ENCODE results near the gene CXCL17.

GRCh38 chr19:42472402-42473147, 29.8 kb upstream of the CXCL17 start:
- TF ChIP-seq, protein P1, sequence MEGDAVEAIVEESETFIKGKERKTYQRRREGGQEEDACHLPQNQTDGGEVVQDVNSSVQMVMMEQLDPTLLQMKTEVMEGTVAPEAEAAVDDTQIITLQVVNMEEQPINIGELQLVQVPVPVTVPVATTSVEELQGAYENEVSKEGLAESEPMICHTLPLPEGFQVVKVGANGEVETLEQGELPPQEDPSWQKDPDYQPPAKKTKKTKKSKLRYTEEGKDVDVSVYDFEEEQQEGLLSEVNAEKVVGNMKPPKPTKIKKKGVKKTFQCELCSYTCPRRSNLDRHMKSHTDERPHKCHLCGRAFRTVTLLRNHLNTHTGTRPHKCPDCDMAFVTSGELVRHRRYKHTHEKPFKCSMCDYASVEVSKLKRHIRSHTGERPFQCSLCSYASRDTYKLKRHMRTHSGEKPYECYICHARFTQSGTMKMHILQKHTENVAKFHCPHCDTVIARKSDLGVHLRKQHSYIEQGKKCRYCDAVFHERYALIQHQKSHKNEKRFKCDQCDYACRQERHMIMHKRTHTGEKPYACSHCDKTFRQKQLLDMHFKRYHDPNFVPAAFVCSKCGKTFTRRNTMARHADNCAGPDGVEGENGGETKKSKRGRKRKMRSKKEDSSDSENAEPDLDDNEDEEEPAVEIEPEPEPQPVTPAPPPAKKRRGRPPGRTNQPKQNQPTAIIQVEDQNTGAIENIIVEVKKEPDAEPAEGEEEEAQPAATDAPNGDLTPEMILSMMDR (IDR thresholded peaks at IDR 0.05) = no peak
- TF ChIP-seq POLR2AphosphoS5 (IDR thresholded peaks at IDR 0.05; ENCODE audit: insufficient read depth in 1 of 2, low read depth in 1 of 2) = no peak
- no peak for TF ChIP-seq POLR2A (IDR thresholded peaks at IDR 0.05)

Data from vagina (tissue), 2 donors.